Inferior parietal cortex (tissue), 1 donor: ENCODE data around the gene SCN3A.

Experiments used
- DNase-seq: peaks from one replicate; pipeline ENCODE4 v3.0.0-alpha.2; 2016; ENCODE audit errors: extremely low spot score

SCN3A gene

DNA sequence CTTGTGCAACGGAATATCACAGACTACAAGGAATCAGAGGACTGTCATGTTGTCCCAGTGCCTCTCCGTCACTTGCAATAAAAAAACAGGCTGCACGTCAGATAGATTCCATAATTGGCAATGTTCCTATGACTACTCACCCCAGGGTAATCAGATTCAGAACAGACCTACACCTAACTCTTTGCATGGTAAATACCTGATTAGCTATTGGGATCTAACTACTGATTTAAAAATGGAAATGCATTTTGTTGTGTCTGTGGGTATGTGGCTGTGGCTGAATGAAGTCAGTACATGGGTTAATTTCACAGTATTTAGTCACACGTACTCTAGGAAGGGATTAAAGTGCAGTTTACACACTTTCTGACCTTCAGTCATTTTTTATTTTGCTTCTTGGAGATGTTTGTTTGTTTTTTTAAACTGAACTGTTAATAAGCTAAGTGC is 91.7 kb downstream of the SCN3A start:
- DNase-seq, result no peak

DNA sequence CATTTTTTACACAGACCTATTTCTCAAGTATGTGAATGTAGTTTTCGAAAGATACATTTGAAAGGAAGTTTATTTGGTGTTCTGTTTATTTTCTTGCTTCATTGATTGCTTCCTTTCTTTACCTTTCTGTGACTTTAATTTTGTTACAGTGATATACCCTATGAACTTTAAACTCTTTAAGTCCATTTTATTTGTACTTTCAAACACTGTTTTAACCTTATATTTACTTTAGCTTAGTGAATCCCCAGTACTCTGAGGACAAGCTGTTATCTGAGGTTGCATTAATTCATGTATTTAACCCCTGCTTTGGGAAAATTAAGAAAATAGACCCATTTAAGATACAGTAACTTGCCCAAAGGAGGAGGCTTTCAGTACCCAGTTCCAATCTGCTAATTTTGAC is 93.5 kb downstream of the SCN3A start:
- no peak for DNase-seq

DNA sequence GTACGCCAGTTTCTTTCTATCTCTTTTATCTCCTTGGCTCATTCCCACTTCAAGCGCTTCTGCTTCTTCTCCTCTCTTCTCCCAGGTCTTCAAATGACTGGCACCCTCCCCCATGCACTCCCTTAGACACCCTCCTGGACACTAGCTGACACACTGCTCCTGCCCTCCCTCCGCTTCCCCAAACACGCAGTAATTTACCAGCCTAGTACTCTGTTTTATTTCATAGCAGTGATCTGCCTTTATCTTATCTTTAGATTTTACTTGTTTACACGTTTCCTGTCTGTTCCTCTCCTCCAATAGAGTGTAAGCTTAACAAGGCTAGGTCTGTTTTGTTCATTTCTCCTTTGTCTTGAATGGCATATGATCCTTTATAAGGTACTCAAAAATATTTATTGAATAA is 93.9 kb downstream of the SCN3A start:
- no peak for DNase-seq

DNA sequence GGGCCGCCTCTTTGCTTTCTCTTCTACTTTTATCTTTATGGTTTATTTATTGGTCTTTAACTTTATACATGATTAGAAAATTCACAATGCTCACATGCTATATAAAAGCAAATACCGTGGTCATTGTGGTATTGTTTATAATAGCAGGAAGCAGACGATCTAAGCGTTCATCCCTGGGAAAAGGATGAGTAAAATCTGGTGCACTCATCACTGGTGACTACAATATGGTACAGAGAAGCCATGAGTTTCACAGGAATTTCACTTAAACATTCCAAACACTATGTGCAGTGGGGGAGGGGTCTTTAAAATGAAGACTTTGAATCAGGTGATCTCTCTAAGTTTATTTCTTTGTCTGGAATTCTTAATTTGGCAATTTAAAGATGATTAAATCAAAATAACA is 97.9 kb downstream of the SCN3A start:
- no peak for DNase-seq

DNA sequence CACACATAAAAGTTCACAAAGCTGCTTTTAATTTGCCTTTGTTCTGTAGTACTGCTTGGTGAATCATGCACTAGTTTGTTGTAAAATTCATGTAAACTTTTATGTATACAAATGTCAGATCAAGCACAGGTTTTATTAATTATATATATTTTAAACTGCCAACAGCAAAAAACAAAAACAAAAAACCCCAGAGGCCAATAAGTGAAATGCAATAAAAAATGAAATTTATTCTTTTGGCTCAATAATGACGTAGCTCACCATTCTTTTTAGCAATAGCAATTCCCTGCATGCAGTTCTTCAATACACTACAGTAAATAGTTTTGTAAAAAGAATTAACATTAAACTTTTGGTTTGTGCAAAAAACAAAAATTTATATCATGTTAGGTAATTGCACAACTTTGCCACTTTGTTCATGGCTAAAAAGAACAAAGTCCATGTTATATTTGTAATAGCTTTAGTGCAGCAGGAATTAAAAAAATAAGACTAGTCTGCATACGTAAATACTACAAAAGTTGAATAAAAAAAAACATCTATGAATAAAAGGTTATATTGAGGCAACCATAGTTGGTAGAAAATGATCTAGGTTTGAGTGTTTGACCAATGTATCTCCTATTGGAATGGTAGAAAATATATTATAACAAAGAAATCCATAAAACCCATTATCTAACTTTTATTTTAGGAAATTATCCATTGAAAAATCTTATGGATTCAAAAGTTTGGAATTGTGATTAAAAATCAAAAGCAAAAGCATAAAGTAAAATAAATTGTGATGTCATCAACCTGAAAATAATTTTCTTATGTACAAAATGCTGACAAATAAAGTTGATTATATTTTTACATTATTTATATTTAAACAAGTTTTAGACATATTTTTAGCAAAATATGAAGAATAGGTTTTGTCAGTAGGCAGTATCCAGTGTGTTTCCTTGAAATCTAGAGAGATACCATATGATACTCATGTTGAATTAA is 115.6 kb downstream of the SCN3A start:
- DNase-seq, result no peak

DNA sequence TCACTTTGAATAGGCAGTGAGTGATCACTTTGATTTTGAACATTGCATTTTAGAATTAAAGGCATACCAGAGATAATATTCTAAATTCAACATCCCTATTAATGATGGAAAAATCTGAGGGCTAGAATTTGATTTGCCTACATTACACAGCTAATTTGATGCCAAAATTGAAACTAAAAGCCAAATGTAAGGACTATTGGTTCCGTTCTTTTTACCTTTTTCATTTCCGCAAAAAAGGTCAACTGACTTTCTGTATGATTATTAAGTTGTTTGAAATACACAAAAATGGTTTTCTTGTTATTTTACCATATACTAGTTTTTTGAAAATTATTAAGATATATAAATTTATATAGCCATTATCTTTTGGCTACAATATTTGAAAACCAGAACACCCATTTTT is 117.5 kb downstream of the SCN3A start:
- no peak for DNase-seq

DNA sequence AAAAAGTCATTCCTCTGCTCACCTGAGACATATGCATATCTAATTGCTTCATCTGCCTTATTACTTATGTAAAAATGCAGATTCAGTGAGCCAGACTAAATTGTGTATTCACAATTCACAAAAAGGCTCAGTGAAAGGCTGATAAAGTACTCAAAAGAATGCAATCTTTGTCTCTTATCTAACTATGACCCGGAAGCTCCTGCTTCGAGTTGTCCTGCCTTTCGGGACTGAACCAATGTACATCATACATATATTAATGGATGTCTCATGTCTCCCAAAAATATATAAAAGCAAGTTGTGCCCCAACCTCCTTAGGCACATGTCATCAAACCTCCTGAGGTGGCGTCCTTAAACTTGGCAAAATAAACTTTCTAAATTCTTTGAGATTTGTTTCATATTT is 120.5 kb downstream of the SCN3A start:
- no peak for DNase-seq

GRCh38 chr2:165082479-165082878 is 121.4 kb downstream of the SCN3A start:
- no peak for DNase-seq

DNA sequence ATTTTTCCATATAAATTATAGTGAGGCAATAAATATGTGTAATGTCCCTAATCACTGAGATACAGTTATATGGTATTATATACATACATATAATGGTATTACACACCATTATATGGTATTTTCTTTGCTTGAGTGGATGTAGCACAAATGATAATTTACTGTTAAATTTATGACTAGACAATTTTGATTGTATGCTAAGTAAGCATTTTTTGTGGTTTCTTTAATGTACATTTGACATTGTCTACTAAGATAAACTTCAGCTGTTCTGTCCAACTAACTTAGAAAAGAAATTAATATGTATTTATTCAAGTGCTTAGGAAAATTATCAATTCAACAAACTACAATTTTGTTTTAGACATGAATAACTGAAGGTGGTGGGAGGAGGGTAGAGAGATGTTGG is 122.6 kb downstream of the SCN3A start:
- DNase-seq, result no peak

GRCh38 chr2:165079432-165079831 is 124.4 kb downstream of the SCN3A start:
- no peak for DNase-seq

GRCh38 chr2:165078913-165079312 is 124.9 kb downstream of the SCN3A start:
- no peak for DNase-seq

DNA sequence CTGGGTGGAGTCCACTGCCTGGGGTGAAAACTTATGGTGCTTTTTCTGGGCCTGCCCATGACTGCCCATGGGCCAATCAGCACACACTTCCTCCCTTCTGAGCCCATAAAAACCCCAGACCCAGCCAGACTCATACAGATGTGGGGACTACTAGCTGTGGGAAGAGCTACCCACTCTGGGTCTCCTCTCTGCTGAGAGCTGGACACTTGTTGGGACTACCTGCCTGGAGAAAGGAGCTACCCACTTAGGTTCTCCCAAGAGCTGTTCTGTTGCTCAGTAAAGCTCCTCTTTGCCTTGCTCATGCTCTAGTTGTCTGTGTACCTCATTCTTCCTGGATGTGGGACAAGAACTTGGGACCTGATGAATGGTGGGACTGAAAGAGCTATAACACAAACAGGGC is 129.0 kb downstream of the SCN3A start:
- no peak for DNase-seq

GRCh38 chr2:165074323-165074722 is 129.5 kb downstream of the SCN3A start:
- no peak for DNase-seq

DNA sequence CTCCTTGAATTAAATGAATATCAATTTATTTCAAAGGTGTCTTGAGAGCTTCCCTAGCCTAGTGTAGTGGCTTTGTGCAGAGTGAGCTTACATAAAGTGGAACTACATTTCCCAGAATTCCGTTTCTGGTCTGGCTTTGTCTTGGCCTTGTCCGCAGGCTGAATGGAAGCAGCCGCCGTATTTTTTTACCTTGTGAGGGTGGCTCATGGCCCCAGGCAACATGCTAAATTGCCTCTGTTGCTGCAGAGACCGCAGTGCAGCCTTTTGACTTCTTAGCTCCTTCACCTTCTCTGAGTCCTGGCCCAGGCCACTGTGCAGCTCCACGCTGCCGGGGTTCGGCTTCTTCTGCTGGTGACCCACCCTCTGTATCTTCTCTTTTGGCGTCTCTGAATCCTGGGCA is 133.8 kb downstream of the SCN3A start:
- DNase-seq, result no peak

- no peak for DNase-seq
Measured at GRCh38 chr2:165069151-165069550, 134.7 kb downstream of the SCN3A start.

GRCh38 chr2:165068487-165068757 is 135.4 kb downstream of the SCN3A start:
- no peak for DNase-seq

DNA sequence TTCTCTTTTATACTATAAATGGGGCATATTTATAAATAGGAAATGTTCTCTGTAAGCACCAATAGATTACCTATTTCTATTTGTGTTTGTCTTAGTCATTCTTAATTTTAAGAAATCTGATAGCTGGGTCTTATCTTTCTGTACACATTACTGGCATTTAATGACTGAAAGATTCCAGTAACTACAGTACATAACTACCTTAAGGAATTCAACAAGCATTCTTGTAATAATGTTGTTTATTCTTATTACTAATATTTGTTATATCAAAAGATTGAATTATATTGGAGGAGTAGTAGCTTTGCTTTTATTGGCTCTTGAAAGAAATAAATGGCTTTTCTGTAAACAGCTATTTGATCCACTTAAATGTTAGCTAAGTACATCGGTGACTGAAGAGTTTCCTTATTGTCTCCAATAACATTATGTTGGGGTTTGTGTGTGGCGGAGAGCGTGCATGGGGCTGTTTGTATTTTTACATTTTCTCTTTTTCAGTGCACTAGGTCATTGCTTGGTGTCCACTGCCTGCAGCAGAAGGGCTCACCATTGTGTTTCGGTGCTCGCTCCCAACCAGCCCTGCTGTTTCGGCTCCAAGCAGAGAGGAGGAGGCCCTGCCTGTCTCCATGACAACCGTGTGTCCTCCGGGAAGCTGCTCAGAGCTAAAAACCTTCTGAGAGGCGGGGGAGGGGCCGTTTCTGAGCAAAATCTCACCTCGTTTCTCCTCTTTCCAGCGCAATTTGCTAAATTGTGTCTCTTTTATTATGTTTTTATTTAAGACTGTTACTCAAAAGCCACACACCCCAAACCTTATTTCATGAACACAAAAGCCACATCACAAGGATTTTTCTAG is 136.0 kb downstream of the SCN3A start:
- DNase-seq, result peak; percentile 75

DNA sequence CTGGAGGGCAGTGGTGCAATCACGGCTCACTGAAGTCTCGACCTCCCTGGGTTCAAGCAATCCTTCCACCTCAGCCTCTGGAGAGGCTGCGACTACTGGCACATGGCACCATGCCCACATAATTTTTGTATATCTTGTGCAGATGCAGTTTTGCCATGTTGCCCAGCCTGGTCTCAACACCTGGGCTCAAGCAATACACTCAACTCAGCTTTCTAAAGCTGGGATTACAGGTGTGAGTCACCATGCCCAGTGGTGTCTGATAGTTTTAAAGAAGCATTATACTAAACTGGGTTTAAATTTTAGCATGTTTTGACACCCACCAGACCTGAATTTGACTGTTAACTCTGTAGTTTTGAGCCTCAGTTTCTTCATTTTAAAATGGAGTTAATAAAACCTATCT is 139.1 kb downstream of the SCN3A start:
- DNase-seq, result no peak

DNA sequence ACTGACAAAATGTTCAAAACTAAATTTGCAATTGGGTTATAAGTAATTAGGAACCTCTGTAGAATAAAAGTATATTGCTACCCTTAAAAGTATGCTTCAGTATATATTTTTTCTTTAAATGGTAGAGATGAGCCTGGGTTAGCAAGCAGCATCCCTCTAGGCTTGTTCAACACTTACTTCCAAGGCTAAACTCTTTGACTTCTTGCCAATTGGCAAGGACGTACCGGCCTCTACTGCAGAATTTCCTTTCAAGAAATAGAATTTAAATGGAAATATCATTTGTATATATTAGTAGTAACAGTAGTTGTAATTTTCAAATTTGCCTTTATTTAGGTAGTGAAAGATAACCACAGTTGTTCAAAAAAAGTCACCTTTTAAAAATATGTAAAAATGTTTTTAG is 143.4 kb downstream of the SCN3A start:
- no peak for DNase-seq

DNA sequence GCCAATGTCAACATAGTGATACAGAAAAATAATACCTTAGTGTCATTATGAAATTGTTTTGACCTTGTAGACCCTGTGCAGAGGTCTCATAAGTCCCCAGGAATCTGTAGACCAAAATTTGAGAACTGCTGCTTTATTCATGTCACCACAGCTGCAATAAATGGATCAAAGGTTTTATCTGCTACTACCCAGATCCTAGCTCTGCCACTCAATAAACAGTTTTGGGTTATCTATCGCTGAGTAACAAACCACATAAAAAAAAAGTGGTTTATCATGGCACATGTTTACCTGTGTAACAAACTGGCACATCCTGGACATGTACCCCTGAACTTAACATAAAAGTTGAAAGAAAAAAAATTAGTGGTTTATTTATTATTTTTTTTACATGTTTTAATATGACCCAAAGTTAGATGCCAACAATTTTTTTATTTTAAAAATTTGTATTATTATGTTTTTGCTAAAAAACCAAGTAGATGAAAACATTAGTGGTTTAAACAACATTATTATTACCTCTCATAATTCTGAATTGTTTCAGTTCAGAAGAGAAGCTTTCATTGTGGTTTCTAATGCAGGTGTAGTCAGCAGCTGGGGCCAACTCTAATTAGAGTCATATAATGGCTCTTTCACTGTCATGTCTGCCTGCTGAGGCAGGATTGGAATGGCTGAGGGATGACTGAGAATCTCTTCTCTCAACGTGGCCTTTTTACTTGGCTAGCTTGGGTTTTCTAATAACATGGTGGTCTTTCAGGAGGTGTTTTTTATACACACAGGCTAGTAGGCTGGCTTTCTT is 145.2 kb downstream of the SCN3A start:
- DNase-seq, result no peak

- no peak for DNase-seq
Measured at GRCh38 chr2:165057931-165058330, 145.9 kb downstream of the SCN3A start.

GRCh38 chr2:165057308-165057707 is 146.5 kb downstream of the SCN3A start:
- DNase-seq, result no peak
